ENCODE measurements around the gene TUSC2. TPM values are rescaled to one million over a fixed set of nuclear protein-coding genes. Genes with fewer than 3 reads are reported as not detected.

TUSC2 gene
- total and polyA plus RNA-seq, 2 of the 13 experiments (the other 11 are each of a cell fraction or from before 2014, with no cell fraction given), result 36.7 to 39.1 TPM

- TF ChIP-seq ZFP91 (CRISPR knock-in tag; IDR thresholded peaks at IDR 0.05; ENCODE audit: borderline replicate concordance) (no peak), MATR3 (CRISPR knock-in tag; IDR thresholded peaks at IDR 0.05) (no peak), DNMT1 (CRISPR knock-in tag; IDR thresholded peaks at IDR 0.05) (0 out of 2 replicates have a peak, but pooled peaks have one; percentile 55), RBM39 (IDR thresholded peaks at IDR 0.05; ENCODE audit: low read depth, low read length, poor library complexity, severe bottlenecking) (no peak), ZFP36L1 (CRISPR knock-in tag; IDR thresholded peaks at IDR 0.05) (no peak), CREBL2 (CRISPR knock-in tag; IDR thresholded peaks at IDR 0.05; ENCODE audit: borderline replicate concordance) (no peak), ZNF7 (CRISPR knock-in tag; IDR thresholded peaks at IDR 0.05) (no peak), ZNF160 (CRISPR knock-in tag; IDR thresholded peaks at IDR 0.05) (no peak), ZNF513 (CRISPR knock-in tag; conservative IDR thresholded peaks at IDR 0.05) (no peak), PAXIP1 (CRISPR knock-in tag; conservative IDR thresholded peaks at IDR 0.05) (no peak), E2F1 (CRISPR knock-in tag; IDR thresholded peaks at IDR 0.05) (no peak), DPF2 (CRISPR knock-in tag; IDR thresholded peaks at IDR 0.05; ENCODE audit: borderline replicate concordance, low read depth) (no peak), SRF (IDR thresholded peaks at IDR 0.05; ENCODE audit: low read depth, low read length) (no peak)
Observed at GRCh38 chr3:50302095-50303012, 25.7 kb downstream of the TUSC2 start (continued).

All from HepG2 (cell line).